Epithelial cell of proximal tubule (primary cell): ENCODE results near the gene RHBG. TPM values are rescaled to one million over a fixed set of nuclear protein-coding genes. Genes with fewer than 3 reads are reported as not detected.

ENCODE experiments used
- DNase-seq: peaks from one replicate; pipeline ENCODE4 v3.0.0-alpha.2; 2011; ENCODE audit warnings: low read depth
- H3K4me3 ChIP-seq: 2 replicates; pipeline ENCODE4 v1.5.1; 2011; ENCODE audit warnings: low read depth, mild to moderate bottlenecking, low read length
- total RNA-seq: library from RNA; depleted of rRNA; stranded (reverse); fragments of >200 nt; gene quantifications from 2 replicates; pipeline ENCODE4 v1.2.3, GENCODE V29; 2015
- TF ChIP-seq, protein P1 (sequence below): conservative IDR thresholded peaks from 2 replicates; pipeline ENCODE4 v1.5.1; 2012; ENCODE audit warnings: low read depth, mild to moderate bottlenecking, low read length

Gene RHBG
- total RNA-seq, 1 donor from 2014 or later, result not detected

DNA sequence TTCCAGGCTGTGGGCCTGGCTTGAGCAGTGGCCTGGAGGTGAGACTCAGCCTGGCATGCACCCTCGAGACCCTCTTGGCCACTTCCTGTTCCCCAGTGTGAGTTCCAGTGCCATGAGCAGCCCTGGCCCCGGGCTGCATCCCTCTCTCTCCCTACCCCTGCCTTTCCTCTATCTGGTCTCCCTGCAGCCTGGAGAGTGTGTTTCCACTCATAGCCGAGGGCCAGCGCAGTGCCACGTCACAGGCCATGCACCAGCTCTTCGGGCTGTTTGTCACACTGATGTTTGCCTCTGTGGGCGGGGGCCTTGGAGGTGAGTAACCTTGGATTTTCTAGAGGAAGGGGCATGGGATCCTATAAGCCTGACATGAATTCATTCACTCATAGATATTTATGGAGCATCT lies 13.6 kb downstream of the RHBG start:
- TF ChIP-seq, protein P1, sequence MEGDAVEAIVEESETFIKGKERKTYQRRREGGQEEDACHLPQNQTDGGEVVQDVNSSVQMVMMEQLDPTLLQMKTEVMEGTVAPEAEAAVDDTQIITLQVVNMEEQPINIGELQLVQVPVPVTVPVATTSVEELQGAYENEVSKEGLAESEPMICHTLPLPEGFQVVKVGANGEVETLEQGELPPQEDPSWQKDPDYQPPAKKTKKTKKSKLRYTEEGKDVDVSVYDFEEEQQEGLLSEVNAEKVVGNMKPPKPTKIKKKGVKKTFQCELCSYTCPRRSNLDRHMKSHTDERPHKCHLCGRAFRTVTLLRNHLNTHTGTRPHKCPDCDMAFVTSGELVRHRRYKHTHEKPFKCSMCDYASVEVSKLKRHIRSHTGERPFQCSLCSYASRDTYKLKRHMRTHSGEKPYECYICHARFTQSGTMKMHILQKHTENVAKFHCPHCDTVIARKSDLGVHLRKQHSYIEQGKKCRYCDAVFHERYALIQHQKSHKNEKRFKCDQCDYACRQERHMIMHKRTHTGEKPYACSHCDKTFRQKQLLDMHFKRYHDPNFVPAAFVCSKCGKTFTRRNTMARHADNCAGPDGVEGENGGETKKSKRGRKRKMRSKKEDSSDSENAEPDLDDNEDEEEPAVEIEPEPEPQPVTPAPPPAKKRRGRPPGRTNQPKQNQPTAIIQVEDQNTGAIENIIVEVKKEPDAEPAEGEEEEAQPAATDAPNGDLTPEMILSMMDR, result no peak
- no peak for DNase-seq
- H3K4me3 ChIP-seq, result no peak overlapping the region

DNA sequence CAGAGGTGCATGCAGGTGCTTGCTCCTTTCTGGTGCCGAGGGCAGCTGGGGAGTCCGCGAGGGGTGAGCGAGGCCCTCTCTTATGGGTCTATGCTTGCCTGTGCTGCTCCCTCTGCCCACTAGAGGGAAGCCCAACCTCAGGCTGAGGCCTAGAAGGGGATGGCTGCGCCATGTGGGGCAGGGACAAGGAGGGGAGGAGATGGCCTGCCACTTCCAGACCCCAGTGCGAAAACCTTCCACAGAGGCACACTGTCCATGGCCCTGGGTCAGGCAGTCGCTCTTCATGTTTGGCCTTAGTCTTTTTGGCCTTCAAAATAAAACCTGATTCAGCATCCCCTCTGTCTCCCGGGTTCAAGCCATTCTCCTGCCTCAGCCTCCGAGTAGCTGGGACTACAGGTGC lies 14.0 kb downstream of the RHBG start:
- DNase-seq, result no peak
- H3K4me3 ChIP-seq, result no peak overlapping the region
- TF ChIP-seq, protein P1, result peak; percentile 82

DNA sequence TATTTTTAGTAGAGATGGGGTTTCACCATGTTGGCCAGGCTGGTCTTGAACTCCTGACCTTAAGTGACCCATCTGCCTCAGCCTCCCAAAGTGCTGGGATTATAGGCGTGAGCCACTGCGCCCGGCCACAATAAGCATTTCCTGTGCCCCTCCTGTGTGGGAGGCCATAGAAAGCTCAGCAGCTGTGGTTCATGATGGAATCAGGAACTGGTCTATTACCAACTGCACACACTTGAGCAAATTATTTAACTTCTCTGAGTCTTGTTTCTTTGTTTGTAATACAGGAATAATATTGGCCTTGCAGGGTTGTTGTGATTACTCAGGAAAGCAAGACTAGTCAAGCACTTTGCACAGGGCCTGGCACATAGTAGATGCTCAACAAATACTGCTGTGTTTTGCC lies 15.0 kb downstream of the RHBG start:
- no peak for DNase-seq
- TF ChIP-seq, protein P1, result no peak
- H3K4me3 ChIP-seq, result no peak overlapping the region

DNA sequence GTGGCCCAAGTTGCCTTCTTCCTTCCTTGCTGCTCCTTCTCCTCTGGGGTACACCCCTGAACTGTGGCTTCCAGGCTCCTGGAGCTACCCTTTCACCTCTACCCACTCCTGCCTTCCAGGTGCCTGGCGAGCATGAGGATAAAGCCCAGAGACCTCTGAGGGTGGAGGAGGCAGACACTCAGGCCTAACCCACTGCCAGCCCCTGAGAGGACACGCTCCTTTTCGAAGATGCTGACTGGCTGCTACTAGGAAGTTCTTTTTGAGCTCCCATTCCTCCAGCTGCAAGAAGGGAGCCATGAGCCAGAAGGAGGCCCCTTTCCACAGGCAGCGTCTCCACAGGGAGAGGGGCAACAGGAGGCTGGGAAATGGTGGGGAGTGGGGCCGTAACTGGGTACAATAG lies 15.6 kb downstream of the RHBG start:
- no peak overlapping the region for H3K4me3 ChIP-seq
- TF ChIP-seq, protein P1, result no peak
- no peak for DNase-seq

DNA sequence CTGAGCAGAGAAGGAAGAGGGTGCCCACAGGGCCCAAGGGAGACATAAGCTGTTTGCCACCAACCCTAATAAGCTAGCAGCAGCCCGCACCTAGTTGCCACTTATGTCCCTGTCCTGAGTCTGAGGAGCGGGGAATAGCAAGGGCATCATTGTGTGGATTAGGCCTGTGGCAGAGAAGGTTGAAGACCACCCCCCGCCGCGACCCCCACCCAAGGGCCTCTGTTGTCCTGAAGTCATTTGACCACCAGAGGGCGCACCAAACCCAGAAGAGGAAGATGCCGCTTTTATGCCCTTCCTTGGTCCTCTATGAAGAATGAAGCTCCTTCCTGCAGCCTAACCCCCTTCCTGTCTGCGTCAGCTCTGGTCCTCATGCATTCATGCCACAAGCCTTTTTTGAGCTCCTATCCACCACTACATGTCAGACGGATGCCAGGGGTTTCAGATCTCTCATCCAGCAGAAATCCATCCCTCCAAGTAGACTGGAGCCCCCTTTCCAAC lies 16.6 kb downstream of the RHBG start:
- TF ChIP-seq, protein P1, result peak; percentile 92
- DNase-seq, result no peak
- no peak overlapping the region for H3K4me3 ChIP-seq

DNA sequence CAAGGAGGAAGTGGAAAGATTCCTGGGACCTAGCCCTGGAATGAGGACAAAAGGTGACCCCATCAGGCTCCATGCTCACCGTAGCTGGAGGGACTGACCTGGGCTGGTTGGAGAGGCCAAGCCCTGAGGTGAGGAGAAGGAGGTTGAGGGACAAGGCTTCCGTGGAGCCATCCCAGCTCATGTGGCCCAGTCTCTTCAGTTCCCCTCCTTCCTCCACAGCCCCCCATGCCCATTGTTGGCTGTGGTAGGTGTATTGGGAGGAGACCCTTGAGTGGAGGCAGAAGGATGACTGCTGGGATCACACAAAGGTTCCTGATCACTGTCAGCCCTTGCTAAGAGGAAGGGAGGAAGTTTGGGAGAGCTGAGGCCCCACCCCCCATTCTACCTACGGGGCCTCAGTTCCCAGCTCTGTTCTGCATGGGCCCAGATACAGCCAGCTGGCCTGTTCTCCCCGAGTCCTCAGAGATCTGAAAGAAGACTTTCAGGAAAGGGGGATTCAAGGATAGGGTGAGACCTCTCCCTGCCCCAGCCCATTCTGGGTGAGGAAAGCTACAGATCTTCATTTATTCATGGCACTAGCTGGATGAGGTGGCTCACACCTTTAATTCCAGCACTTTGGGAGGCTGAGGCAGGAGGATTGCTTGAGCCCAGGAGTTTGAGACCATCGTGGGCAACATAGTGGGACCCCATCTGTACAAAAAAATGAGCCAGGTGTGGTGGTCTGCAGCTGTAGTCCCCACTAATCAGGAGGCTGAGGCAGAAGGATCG lies 17.3 kb downstream of the RHBG start:
- H3K4me3 ChIP-seq, result no peak overlapping the region
- DNase-seq, result no peak
- TF ChIP-seq, protein P1, result no peak
